Endothelial cell of umbilical vein (primary cell): ENCODE data around the gene NETO1. TPM values are rescaled to one million over a fixed set of nuclear protein-coding genes. Genes with fewer than 3 reads are reported as not detected.

Experiments
- BruUV-seq: library from RNA; stranded (reverse); fragments of 400-500 nt; replicated peaks from 2 replicates; lab custom pipeline; 2021; lab: Mats Ljungman, UMichigan
- CTCF ChIA-PET: fragments of 300-600, 350-600 bp; sonication (Branson Sonifier 250); formaldehyde crosslinking; loops from one replicate; lab custom pipeline; 2021; ENCODE audit warnings: antibody characterized with exemption, inconsistent platforms; lab: Charles Lee
- POLR2A ChIA-PET: fragments of 300-600, 350-600 bp; sonication (Branson Sonifier 250); formaldehyde crosslinking; loops from one replicate; lab custom pipeline; 2021; ENCODE audit warnings: antibody characterized with exemption, inconsistent platforms; lab: Charles Lee
- DNase-seq: peaks from one replicate; pipeline ENCODE4 v3.0.0-alpha.2; 2011; ENCODE audit warnings: low read depth, low spot score
- FAIRE-seq: peaks from 2 replicates; lab custom pipeline; 2011; peaks lifted over from hg19 to GRCh38; lab: Jason Lieb, UNC
- H2AFZ ChIP-seq: 2 replicates; pipeline ENCODE4 v1.6.0; 2012; ENCODE audit warnings: low read depth, low read length, control low read depth, inconsistent platforms
- H3K27ac ChIP-seq: 2 replicates; pipeline ENCODE4 v1.5.1; 2011; ENCODE audit warnings: low read depth, mild to moderate bottlenecking, control low read depth, low read length, moderate library complexity; ENCODE audit not compliant: insufficient read depth
- H3K27me3 ChIP-seq, 2 experiments: 2 replicates each; pipeline versions ENCODE4 v1.6.0 to v1.6.1; 2011; ENCODE audit warnings: low read length in 2 of 2, mixed read lengths in 1 of 2; ENCODE audit not compliant: control insufficient read depth in 2 of 2, insufficient read depth in 2 of 2
- H3K36me3 ChIP-seq, 2 experiments: 2 replicates in 1 of 2; 3 replicates in 1 of 2; pipeline ENCODE4 v1.5.1; 2011; ENCODE audit warnings: low read length in 2 of 2, mild to moderate bottlenecking in 1 of 2, moderate library complexity in 1 of 2; ENCODE audit not compliant: control insufficient read depth in 2 of 2, insufficient read depth in 2 of 2; ENCODE audit errors: extremely low read depth in 1 of 2
- H3K4me1 ChIP-seq: 3 replicates; pipeline ENCODE4 v1.5.1; 2011; ENCODE audit warnings: mild to moderate bottlenecking, low read length; ENCODE audit not compliant: control insufficient read depth, insufficient read depth; ENCODE audit errors: extremely low read depth
- H3K4me2 ChIP-seq: 2 replicates; pipeline ENCODE4 v1.6.1; 2011; ENCODE audit warnings: low read length, control low read depth, mixed read lengths; ENCODE audit not compliant: insufficient read depth
- H3K4me3 ChIP-seq, 3 experiments: fragments of 200-600 bp in 1 of 3; sonication (generic), shearing (Covaris generic) in 1 of 3; replicated peaks in 1 of 3; 2 replicates each; pipeline ENCODE4 v1.5.1; 2011 to 2016; ENCODE audit warnings: control low read depth in 3 of 3, low read length in 3 of 3, mild to moderate bottlenecking in 2 of 3, inconsistent platforms in 1 of 3, low read depth in 1 of 3, moderate library complexity in 1 of 3; ENCODE audit not compliant: insufficient read depth in 1 of 3
- H3K79me2 ChIP-seq: 2 replicates; pipeline ENCODE4 v1.6.0; 2012; ENCODE audit warnings: low read length, inconsistent platforms; ENCODE audit not compliant: control insufficient read depth, insufficient read depth
- H3K9ac ChIP-seq: replicated peaks from 2 replicates; pipeline ENCODE3; 2011; ENCODE audit warnings: low read length, control low read depth; ENCODE audit not compliant: insufficient read depth; ENCODE audit errors: extremely low read depth
- H3K9me1 ChIP-seq: replicated peaks from 3 replicates; pipeline ENCODE4 v1.6.0; 2011; ENCODE audit warnings: mild to moderate bottlenecking, low read length; ENCODE audit not compliant: control insufficient read depth, insufficient read depth; ENCODE audit errors: extremely low read depth
- H3K9me3 ChIP-seq: replicated peaks from 2 replicates; pipeline ENCODE4 v1.5.1; 2012; ENCODE audit warnings: low read length, inconsistent platforms; ENCODE audit not compliant: control insufficient read depth, insufficient read depth
- H4K20me1 ChIP-seq: replicated peaks from 2 replicates; pipeline ENCODE3; 2011; ENCODE audit warnings: mild to moderate bottlenecking, low read length; ENCODE audit not compliant: control insufficient read depth, insufficient read depth; ENCODE audit errors: extremely low read depth
- CTCF ChIP-seq, 2 donors: IDR thresholded peaks; 1 replicate in 1 of 2; 2 replicates in 1 of 2; pipeline ENCODE4 v1.5.1; 2011; ENCODE audit warnings: low read length in 2 of 2, mild to moderate bottlenecking in 2 of 2, moderate library complexity in 2 of 2, control low read depth in 1 of 2, inconsistent platforms in 1 of 2, low read depth in 1 of 2; ENCODE audit not compliant: insufficient read depth in 1 of 2; ENCODE audit errors: extremely low read depth in 1 of 2
- EZH2 ChIP-seq: IDR thresholded peaks from 2 replicates; pipeline ENCODE4 v1.6.1; 2012; ENCODE audit warnings: borderline replicate concordance, low read depth, mild to moderate bottlenecking, moderate library complexity, low read length, inconsistent platforms; ENCODE audit not compliant: severe bottlenecking
- FOS ChIP-seq: IDR thresholded peaks from 2 replicates; pipeline ENCODE4 v1.6.1; 2011; ENCODE audit warnings: mild to moderate bottlenecking, low read length, moderate library complexity, borderline replicate concordance; ENCODE audit not compliant: insufficient read depth
- GATA2 ChIP-seq: IDR thresholded peaks from 2 replicates; pipeline ENCODE4 v1.7.0; 2011; ENCODE audit warnings: low read depth, mild to moderate bottlenecking, moderate library complexity, mixed read lengths, low read length; ENCODE audit not compliant: insufficient read length, insufficient read depth
- JUN ChIP-seq: IDR thresholded peaks from 2 replicates; pipeline ENCODE4 v1.6.1; 2011; ENCODE audit warnings: borderline replicate concordance, low read depth; ENCODE audit not compliant: insufficient read length, insufficient read depth
- MAX ChIP-seq: IDR thresholded peaks from 2 replicates; pipeline ENCODE4 v1.6.1; 2011; ENCODE audit not compliant: insufficient read depth, insufficient read length
- MYC ChIP-seq: IDR thresholded peaks from one replicate; pipeline ENCODE4 v1.6.1; 2011; ENCODE audit warnings: mild to moderate bottlenecking, low read depth, low read length
- POLR2A ChIP-seq: IDR thresholded peaks from 2 replicates; pipeline ENCODE4 v1.6.1; 2012; ENCODE audit warnings: low read depth, mild to moderate bottlenecking, control low read depth, low read length
- POLR2AphosphoS5 ChIP-seq: IDR thresholded peaks from 2 replicates; pipeline ENCODE4 v1.6.1; 2012; ENCODE audit warnings: low read depth, mild to moderate bottlenecking, control low read depth, low read length, moderate library complexity; ENCODE audit not compliant: insufficient read depth
- dilution Hi-C: fragments of 300-500 bp; cut with MboI; formaldehyde crosslinking; loops from one replicate; pipeline ENCODE4 v1.15.0; 2019; ENCODE audit warnings: low sequenced_read_pairs; ENCODE audit not compliant: extremely low pct_ligation_motif_present
- intact Hi-C: fragments of 100-400 bp; cut with micrococcal nuclease; formaldehyde crosslinking; loops from one replicate; pipeline ENCODE4 v1.10.0; 2022
- polyA plus RNA-seq, 4 experiments: library from polyadenylated mRNA; depleted of rRNA in 3 of 4; stranded (reverse) in 3 of 4; unstranded in 1 of 4; fragments of >200 nt; gene quantifications; 2 replicates each; pipeline versions ENCODE4 v1.2.1 to v1.2.3, GENCODE V29; 2011 to 2012; ENCODE audit warnings: missing spikeins in 1 of 4
- total RNA-seq: library from RNA; stranded (reverse); gene quantifications from 2 replicates; pipeline ENCODE4 v1.2.3, GENCODE V29; 2021

The NETO1 gene
- total and polyA plus RNA-seq, 2 donors (not counting 3 experiments of a cell fraction or from before 2014, with no cell fraction given): not detected

- Histone ChIP-seq H3K4me2 (no peak overlapping the region), H3K4me3 (no peak overlapping the region), H2AFZ (no peak overlapping the region), H3K27me3 (no peaks in the 10 kb centered on the region), H3K36me3 (no peaks in the 10 kb centered on the region), H3K9me1 (no peaks in the 10 kb centered on the region), H3K9me3 (peaks cover 7% of the 10 kb centered on the region), H4K20me1 (no peaks in the 10 kb centered on the region), H3K4me1 (no peaks in the 10 kb centered on the region), H3K9ac (no peak overlapping the region), H3K79me2 (no peaks in the 10 kb centered on the region), H3K27ac (no peak overlapping the region)
- intact Hi-C loops (no loop called here), dilution Hi-C loops (no loop called here)
- ChIA-PET POLR2A (no interaction called here), CTCF (no interaction called here)
- DNase-seq (no peak), FAIRE-seq (no peak)
- BruUV-seq: no TSS peak
- TF ChIP-seq MAX (no peak), CTCF (IDR thresholded peaks at IDR 0.05; ENCODE audit: extremely low read depth in 1 of 2, insufficient read depth in 1 of 2, low read depth in 1 of 2, low read length in 2 of 2) (no peak), MYC (no peak), POLR2A (no peak), EZH2 (no peak), POLR2AphosphoS5 (no peak), FOS (no peak), JUN (no peak), GATA2 (no peak)
These were observed 39.2 kb downstream of the NETO1 start for GRCh38 chr18:72828601-72829000.
